Chondrocyte (in vitro differentiated cells): ENCODE data around the gene TIFAB. TPM values are rescaled to one million over a fixed set of nuclear protein-coding genes. Genes with fewer than 3 reads are reported as not detected.

Experiments
- DNase-seq: peaks from one replicate; pipeline ENCODE4 v3.0.0; 2021; ENCODE audit warnings: mixed read lengths, low spot score
- H3K27ac Mint-ChIP-seq: one replicate; pipeline ENCODE4 v1.8.0; 2021; ENCODE audit warnings: mild to moderate bottlenecking, moderate library complexity, mixed read lengths; ENCODE audit not compliant: unreplicated experiment
- H3K27me3 Mint-ChIP-seq: 2 replicates; pipeline ENCODE4 v1.8.0; 2021; ENCODE audit warnings: low read depth, mixed read lengths
- H3K36me3 Mint-ChIP-seq: 2 replicates; pipeline ENCODE4 v1.8.0; 2021; ENCODE audit warnings: low read depth, mixed read lengths
- H3K4me1 Mint-ChIP-seq: 2 replicates; pipeline ENCODE4 v1.8.0; 2021; ENCODE audit warnings: low read depth, mild to moderate bottlenecking, mixed read lengths
- H3K4me3 Mint-ChIP-seq: one replicate; pipeline ENCODE4 v1.8.0; 2021; ENCODE audit warnings: mild to moderate bottlenecking, moderate library complexity, mixed read lengths; ENCODE audit not compliant: unreplicated experiment
- H3K9me3 Mint-ChIP-seq: 2 replicates; pipeline ENCODE4 v1.8.0; 2021; ENCODE audit warnings: low read depth, mixed read lengths
- CTCF ChIP-seq: fragments of 200-600 bp; sonication (generic); IDR thresholded peaks from 2 replicates; pipeline ENCODE4 v1.5.0; 2021; ENCODE audit warnings: antibody characterized with exemption, mild to moderate bottlenecking, moderate library complexity
- total RNA-seq: library from RNA; stranded (reverse); gene quantifications from 3 replicates; pipeline ENCODE4 v1.2.1, GENCODE V29; 2021

TIFAB gene
- total RNA-seq, 1 donor from 2014 or later, result not detected

DNA sequence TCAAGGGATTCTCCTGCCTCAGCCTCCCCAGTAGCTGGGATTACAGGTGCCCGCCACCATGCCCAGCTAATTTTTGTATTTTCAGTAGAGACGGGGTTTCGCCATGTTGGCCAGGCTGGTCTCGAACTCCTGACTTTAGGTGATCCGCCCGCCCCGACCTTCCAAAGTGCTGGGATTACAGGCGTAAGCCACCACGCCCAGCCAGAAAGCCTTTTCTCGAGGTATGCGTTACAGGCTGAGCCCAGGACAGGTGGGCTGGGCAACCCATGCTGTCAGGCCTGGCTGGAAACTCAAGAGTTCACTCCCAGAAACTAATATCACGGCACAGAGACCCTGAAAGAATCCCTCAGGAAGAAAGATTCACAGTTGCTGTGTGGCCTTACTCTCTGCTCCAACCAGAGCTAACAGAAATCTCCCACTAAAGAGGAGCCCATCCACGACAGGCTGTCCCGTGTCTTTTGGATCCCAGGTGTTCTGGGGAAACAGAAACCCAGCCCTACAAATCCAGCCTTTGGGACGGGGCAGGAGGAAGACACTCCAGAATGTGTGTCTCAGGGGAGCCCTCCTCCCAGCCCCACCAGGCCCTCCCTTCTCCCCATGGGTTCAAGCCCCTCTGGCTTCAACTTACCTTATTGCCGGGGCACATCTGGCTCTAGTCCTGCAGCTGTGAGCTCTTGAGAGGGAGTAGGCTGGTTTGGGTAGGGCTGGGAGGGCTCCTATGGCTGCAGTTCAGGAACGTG lies 400 bp downstream of the TIFAB start:
- H3K9me3 Mint-ChIP-seq, result peaks cover 3% of the 10 kb centered on the region
- no peaks in the 10 kb centered on the region for H3K36me3 Mint-ChIP-seq
- peaks cover 5% of the 10 kb centered on the region for H3K4me1 Mint-ChIP-seq
- H3K27me3 Mint-ChIP-seq, result peaks cover 48% of the 10 kb centered on the region
- no peak overlapping the region for H3K27ac Mint-ChIP-seq
- DNase-seq, result peak; percentile 55
- no peak overlapping the region for H3K4me3 Mint-ChIP-seq
- no peak for TF ChIP-seq CTCF

GRCh38 chr5:135450952-135451351 lies 1.2 kb downstream of the TIFAB start:
- H3K27ac Mint-ChIP-seq, result no peak overlapping the region
- H3K4me1 Mint-ChIP-seq, result no peaks in the 10 kb centered on the region
- no peaks in the 10 kb centered on the region for H3K36me3 Mint-ChIP-seq
- TF ChIP-seq CTCF, result no peak
- H3K9me3 Mint-ChIP-seq, result peaks cover 3% of the 10 kb centered on the region
- H3K27me3 Mint-ChIP-seq, result peaks cover 45% of the 10 kb centered on the region
- no peak overlapping the region for H3K4me3 Mint-ChIP-seq
- no peak for DNase-seq

DNA sequence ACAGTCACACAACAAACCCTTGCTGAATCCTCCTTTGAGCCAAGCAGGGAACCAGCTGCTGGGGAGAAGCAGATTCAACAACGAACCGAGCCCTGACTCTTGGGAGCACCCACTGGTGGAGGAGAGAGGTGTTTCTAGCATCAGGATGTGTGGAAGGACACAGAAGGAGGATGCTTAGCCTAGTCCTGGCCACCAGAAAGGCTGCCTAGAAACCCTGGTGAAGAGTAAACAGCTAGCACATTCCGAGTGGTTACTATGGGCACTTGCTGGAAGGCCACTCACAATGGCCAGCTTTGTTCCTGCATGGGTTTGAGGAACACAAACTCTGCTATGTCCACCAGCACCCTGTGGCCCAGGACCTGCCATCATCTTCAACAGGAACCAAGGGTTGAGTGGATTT lies 1.8 kb downstream of the TIFAB start:
- H3K27me3 Mint-ChIP-seq, result peaks cover 45% of the 10 kb centered on the region
- no peaks in the 10 kb centered on the region for H3K36me3 Mint-ChIP-seq
- no peak overlapping the region for H3K27ac Mint-ChIP-seq

GRCh38 chr5:135449644-135450043 lies 2.5 kb downstream of the TIFAB start:
- Mint-ChIP-seq H3K27ac (no peak overlapping the region), H3K4me3 (no peak overlapping the region), H3K27me3 (peaks cover 44% of the 10 kb centered on the region), H3K4me1 (no peaks in the 10 kb centered on the region), H3K36me3 (no peaks in the 10 kb centered on the region), H3K9me3 (peaks cover 3% of the 10 kb centered on the region)
- no peak for TF ChIP-seq CTCF
- DNase-seq, result no peak

More for the DNA sequence above, 1.8 kb downstream of the TIFAB start:
- H3K9me3 Mint-ChIP-seq, result peaks cover 3% of the 10 kb centered on the region
- no peaks in the 10 kb centered on the region for H3K4me1 Mint-ChIP-seq
- DNase-seq, result no peak
- no peak for TF ChIP-seq CTCF
- H3K4me3 Mint-ChIP-seq, result no peak overlapping the region

- DNase-seq, result no peak
- H3K36me3 Mint-ChIP-seq, result no peaks in the 10 kb centered on the region
- H3K4me3 Mint-ChIP-seq, result no peak overlapping the region
- no peaks in the 10 kb centered on the region for H3K4me1 Mint-ChIP-seq
- TF ChIP-seq CTCF, result no peak
- peaks cover 3% of the 10 kb centered on the region for H3K9me3 Mint-ChIP-seq
- no peak overlapping the region for H3K27ac Mint-ChIP-seq
- peaks cover 39% of the 10 kb centered on the region for H3K27me3 Mint-ChIP-seq
Measured at GRCh38 chr5:135448791-135449507, 3.2 kb downstream of the TIFAB start.
